ENCODE data around the gene KLHL6.
A peak's percentile ranks its signal among the peaks of the same experiment; 100 is the strongest.

Gene KLHL6

GRCh38 chr3:183555541-183556081, at the start of gene KLHL6:
TSS of gene KLHL6 (minus strand) at chr3:183555706. CDS start at chr3:183555653, 53 bp downstream.
- Mint-ChIP-seq H3K27ac (ENCODE audit: low read depth) (peak within 1 kb of the TSS; percentile 99), H3K27me3 (no peaks in the 10 kb centered on the region), H3K4me1 (peaks cover 50% of the 10 kb centered on the region), H3K36me3 (ENCODE audit: insufficient read depth) (peaks cover 21% of the 10 kb centered on the region), H3K9me3 (no peaks in the 10 kb centered on the region), H3K4me3 (peak within 1 kb of the TSS; percentile 94)
- ATAC-seq (replicated peaks; ENCODE audit: extremely low read depth, poor library complexity, severe bottlenecking) (peak; percentile 97), DNase-seq (ENCODE audit: low spot score in 2 of 2) (peak; percentile 46 to 64)

- Mint-ChIP-seq H3K9me3 (peaks cover 9% of the 10 kb centered on the region), H3K27me3 (no peaks in the 10 kb centered on the region), H3K4me3 (no peak overlapping the region), H3K36me3 (ENCODE audit: insufficient read depth) (no peaks in the 10 kb centered on the region), H3K4me1 (no peaks in the 10 kb centered on the region), H3K27ac (ENCODE audit: low read depth) (no peak overlapping the region)
- no peak for DNase-seq (ENCODE audit: low spot score in 2 of 2)
- ATAC-seq (replicated peaks; ENCODE audit: extremely low read depth, poor library complexity, severe bottlenecking): no peak
Measured at GRCh38 chr3:183597959-183598358, 42.5 kb upstream of the KLHL6 start.

- ATAC-seq (replicated peaks; ENCODE audit: extremely low read depth, poor library complexity, severe bottlenecking) (no peak), DNase-seq (ENCODE audit: low spot score in 2 of 2) (no peak)
- H3K27me3 Mint-ChIP-seq: no peaks in the 10 kb centered on the region
- H3K4me3 Mint-ChIP-seq: no peak overlapping the region
- no peaks in the 10 kb centered on the region for H3K36me3 Mint-ChIP-seq (ENCODE audit: insufficient read depth)
- H3K4me1 Mint-ChIP-seq: peaks cover 9% of the 10 kb centered on the region
- peaks cover 9% of the 10 kb centered on the region for H3K9me3 Mint-ChIP-seq
- no peak overlapping the region for H3K27ac Mint-ChIP-seq (ENCODE audit: low read depth)
Measured at GRCh38 chr3:183594636-183595035, 39.1 kb upstream of the KLHL6 start.

GRCh38 chr3:183592821-183593220, 37.3 kb upstream of the KLHL6 start:
- Mint-ChIP-seq H3K36me3 (ENCODE audit: insufficient read depth) (no peaks in the 10 kb centered on the region), H3K27ac (ENCODE audit: low read depth) (no peak overlapping the region), H3K4me3 (no peak overlapping the region), H3K4me1 (peaks cover 9% of the 10 kb centered on the region), H3K9me3 (no peaks in the 10 kb centered on the region), H3K27me3 (no peaks in the 10 kb centered on the region)
- ATAC-seq (replicated peaks; ENCODE audit: extremely low read depth, poor library complexity, severe bottlenecking): no peak
- no peak for DNase-seq (ENCODE audit: low spot score in 2 of 2)

- H3K36me3 Mint-ChIP-seq (ENCODE audit: insufficient read depth): no peaks in the 10 kb centered on the region
- ATAC-seq (replicated peaks; ENCODE audit: extremely low read depth, poor library complexity, severe bottlenecking) (peak; percentile 40), DNase-seq (ENCODE audit: low spot score in 2 of 2) (no peak)
- peak overlapping the region; percentile 54 for H3K27ac Mint-ChIP-seq (ENCODE audit: low read depth)
- H3K4me1 Mint-ChIP-seq: peaks cover 15% of the 10 kb centered on the region
- H3K4me3 Mint-ChIP-seq: peak overlapping the region; percentile 47
- no peaks in the 10 kb centered on the region for H3K27me3 Mint-ChIP-seq
- no peaks in the 10 kb centered on the region for H3K9me3 Mint-ChIP-seq
Measured at GRCh38 chr3:183591881-183592521, 36.5 kb upstream of the KLHL6 start.

- no peak for DNase-seq (ENCODE audit: low spot score in 2 of 2)
- Mint-ChIP-seq H3K4me3 (no peak overlapping the region), H3K4me1 (peaks cover 24% of the 10 kb centered on the region), H3K27ac (ENCODE audit: low read depth) (no peak overlapping the region), H3K36me3 (ENCODE audit: insufficient read depth) (no peaks in the 10 kb centered on the region), H3K27me3 (no peaks in the 10 kb centered on the region), H3K9me3 (no peaks in the 10 kb centered on the region)
- no peak for ATAC-seq (replicated peaks; ENCODE audit: extremely low read depth, poor library complexity, severe bottlenecking)
Measured at GRCh38 chr3:183590442-183590841, 34.9 kb upstream of the KLHL6 start.

GRCh38 chr3:183587336-183587735, 31.8 kb upstream of the KLHL6 start:
- DNase-seq (ENCODE audit: low spot score in 2 of 2) (no peak), ATAC-seq (replicated peaks; ENCODE audit: extremely low read depth, poor library complexity, severe bottlenecking) (peak; percentile 36)
- Mint-ChIP-seq H3K27ac (ENCODE audit: low read depth) (peak overlapping the region; percentile 4), H3K27me3 (no peaks in the 10 kb centered on the region), H3K9me3 (no peaks in the 10 kb centered on the region), H3K4me1 (peaks cover 23% of the 10 kb centered on the region), H3K36me3 (ENCODE audit: insufficient read depth) (no peaks in the 10 kb centered on the region), H3K4me3 (no peak overlapping the region)

- peaks cover 1% of the 10 kb centered on the region for H3K36me3 Mint-ChIP-seq (ENCODE audit: insufficient read depth)
- no peaks in the 10 kb centered on the region for H3K9me3 Mint-ChIP-seq
- no peak overlapping the region for H3K4me3 Mint-ChIP-seq
- H3K4me1 Mint-ChIP-seq: peaks cover 15% of the 10 kb centered on the region
- H3K27me3 Mint-ChIP-seq: no peaks in the 10 kb centered on the region
- DNase-seq (ENCODE audit: low spot score in 2 of 2): no peak
- H3K27ac Mint-ChIP-seq (ENCODE audit: low read depth): peak overlapping the region; percentile 4
- ATAC-seq (replicated peaks; ENCODE audit: extremely low read depth, poor library complexity, severe bottlenecking): peak; percentile 40
Measured at GRCh38 chr3:183586477-183586876, 31.0 kb upstream of the KLHL6 start.

GRCh38 chr3:183584914-183585280, 29.4 kb upstream of the KLHL6 start:
- Mint-ChIP-seq H3K27ac (ENCODE audit: low read depth) (no peak overlapping the region), H3K9me3 (no peaks in the 10 kb centered on the region), H3K4me1 (peaks cover 15% of the 10 kb centered on the region), H3K4me3 (no peak overlapping the region), H3K27me3 (no peaks in the 10 kb centered on the region), H3K36me3 (ENCODE audit: insufficient read depth) (peaks cover 3% of the 10 kb centered on the region)
- ATAC-seq (replicated peaks; ENCODE audit: extremely low read depth, poor library complexity, severe bottlenecking) (no peak), DNase-seq (ENCODE audit: low spot score in 2 of 2) (no peak)

GRCh38 chr3:183584246-183584913, 28.9 kb upstream of the KLHL6 start:
- H3K9me3 Mint-ChIP-seq: no peaks in the 10 kb centered on the region
- no peak for DNase-seq (ENCODE audit: low spot score in 2 of 2)
- H3K27me3 Mint-ChIP-seq: no peaks in the 10 kb centered on the region
- no peak for ATAC-seq (replicated peaks; ENCODE audit: extremely low read depth, poor library complexity, severe bottlenecking)
- H3K36me3 Mint-ChIP-seq (ENCODE audit: insufficient read depth): peaks cover 3% of the 10 kb centered on the region
- H3K4me1 Mint-ChIP-seq: peaks cover 15% of the 10 kb centered on the region
- no peak overlapping the region for H3K4me3 Mint-ChIP-seq
- no peak overlapping the region for H3K27ac Mint-ChIP-seq (ENCODE audit: low read depth)

GRCh38 chr3:183583331-183584245, 28.1 kb upstream of the KLHL6 start:
- Mint-ChIP-seq H3K9me3 (no peaks in the 10 kb centered on the region), H3K27ac (ENCODE audit: low read depth) (no peak overlapping the region), H3K4me3 (no peak overlapping the region), H3K27me3 (no peaks in the 10 kb centered on the region), H3K36me3 (ENCODE audit: insufficient read depth) (peaks cover 3% of the 10 kb centered on the region), H3K4me1 (peaks cover 15% of the 10 kb centered on the region)
- no peak for ATAC-seq (replicated peaks; ENCODE audit: extremely low read depth, poor library complexity, severe bottlenecking)
- no peak for DNase-seq (ENCODE audit: low spot score in 2 of 2)

GRCh38 chr3:183582161-183582560, 26.7 kb upstream of the KLHL6 start:
- Mint-ChIP-seq H3K4me3 (no peak overlapping the region), H3K27ac (ENCODE audit: low read depth) (no peak overlapping the region), H3K36me3 (ENCODE audit: insufficient read depth) (peaks cover 3% of the 10 kb centered on the region), H3K9me3 (no peaks in the 10 kb centered on the region), H3K27me3 (peaks cover 14% of the 10 kb centered on the region), H3K4me1 (peaks cover 20% of the 10 kb centered on the region)
- DNase-seq (ENCODE audit: low spot score in 2 of 2) (no peak), ATAC-seq (replicated peaks; ENCODE audit: extremely low read depth, poor library complexity, severe bottlenecking) (no peak)
